CD14-positive monocyte (primary cell): ENCODE measurements around the gene GALNT1. TPM values are rescaled to one million over a fixed set of nuclear protein-coding genes. Genes with fewer than 3 reads are reported as not detected.

Experiments used
- DNase-seq, 3 donors: peaks; one replicate each; pipeline ENCODE4 v3.0.0-alpha.2; 2011 to 2022
- H2AFZ ChIP-seq: 2 replicates; pipeline ENCODE4 v1.6.0; 2012; ENCODE audit warnings: mild to moderate bottlenecking, low read depth, low read length, inconsistent platforms; ENCODE audit not compliant: insufficient read depth, poor library complexity, severe bottlenecking
- H3K27ac ChIP-seq, 2 donors: 1 replicate in 1 of 2; 2 replicates in 1 of 2; pipeline ENCODE4 v1.5.1; 2012 to 2013; ENCODE audit warnings: low read length in 2 of 2, control low read depth in 1 of 2, inconsistent platforms in 1 of 2, low read depth in 1 of 2, mild to moderate bottlenecking in 1 of 2
- H3K27me3 ChIP-seq, 2 donors: one replicate each; pipeline versions ENCODE4 v1.6.0 to v1.6.1; 2011 to 2013; ENCODE audit warnings: low read length in 2 of 2; ENCODE audit not compliant: control insufficient read depth in 2 of 2, insufficient read depth in 2 of 2
- H3K36me3 ChIP-seq, 2 donors: replicated peaks in 1 of 2; 1 replicate in 1 of 2; 2 replicates in 1 of 2; pipeline versions ENCODE4 v1.5.1 to v1.6.1; 2012 to 2013; ENCODE audit warnings: low read length in 2 of 2, control low read depth in 1 of 2, inconsistent platforms in 1 of 2, mild to moderate bottlenecking in 1 of 2; ENCODE audit not compliant: insufficient read depth in 2 of 2, control insufficient read depth in 1 of 2
- H3K4me1 ChIP-seq, 2 donors: 1 replicate in 1 of 2; 2 replicates in 1 of 2; pipeline versions ENCODE4 v1.5.1 to v1.6.1; 2012 to 2013; ENCODE audit warnings: low read length in 2 of 2, control low read depth in 1 of 2, inconsistent platforms in 1 of 2, mild to moderate bottlenecking in 1 of 2, moderate library complexity in 1 of 2; ENCODE audit not compliant: insufficient read depth in 2 of 2, control insufficient read depth in 1 of 2
- H3K4me2 ChIP-seq: replicated peaks from 2 replicates; pipeline ENCODE3; 2012; ENCODE audit warnings: low read length, moderate library complexity, mild to moderate bottlenecking; ENCODE audit not compliant: poor library complexity, severe bottlenecking; ENCODE audit errors: extremely low read depth
- H3K4me3 ChIP-seq, 3 experiments: fragments of 200-600 bp in 1 of 3; sonication (generic) in 1 of 3; replicated peaks in 1 of 3; 1 replicate in 2 of 3; 2 replicates in 1 of 3; pipeline ENCODE4 v1.5.1; 2011 to 2013; ENCODE audit warnings: low read length in 3 of 3, mild to moderate bottlenecking in 3 of 3, control low read depth in 2 of 3, low read depth in 2 of 3, inconsistent platforms in 1 of 3, moderate library complexity in 1 of 3
- H3K79me2 ChIP-seq: 2 replicates; pipeline ENCODE4 v1.6.0; 2012; ENCODE audit warnings: mild to moderate bottlenecking, control low read depth, inconsistent platforms, low read length, moderate library complexity; ENCODE audit not compliant: insufficient read depth
- H3K9ac ChIP-seq: 2 replicates; pipeline ENCODE4 v1.6.0; 2017; ENCODE audit warnings: low read length, mild to moderate bottlenecking; ENCODE audit not compliant: insufficient read depth, poor library complexity, severe bottlenecking
- H3K9me3 ChIP-seq, 2 donors: replicated peaks in 1 of 2; 1 replicate in 1 of 2; 2 replicates in 1 of 2; pipeline versions ENCODE4 v1.5.1 to v1.6.1; 2012 to 2013; ENCODE audit warnings: low read length in 2 of 2, control low read depth in 1 of 2; ENCODE audit not compliant: control insufficient read depth in 1 of 2, insufficient read depth in 1 of 2
- H4K20me1 ChIP-seq: 2 replicates; pipeline ENCODE4 v1.6.0; 2012; ENCODE audit warnings: mild to moderate bottlenecking, low read length, control low read depth, moderate library complexity; ENCODE audit not compliant: insufficient read depth
- H3K27ac Mint-ChIP-seq, 7 donors: one replicate each; pipeline ENCODE4 v1.8.0; 2020; ENCODE audit warnings: mild to moderate bottlenecking in 7 of 7, mixed read lengths in 7 of 7, moderate library complexity in 6 of 7, inconsistent platforms in 2 of 7
- H3K27me3 Mint-ChIP-seq, 3 donors: one replicate each; pipeline ENCODE4 v1.8.0; 2021 to 2022; ENCODE audit warnings: low read depth in 3 of 3, mild to moderate bottlenecking in 3 of 3, mixed read lengths in 3 of 3, moderate library complexity in 3 of 3, inconsistent platforms in 1 of 3
- H3K36me3 Mint-ChIP-seq, 2 donors: one replicate each; pipeline ENCODE4 v1.8.0; 2020; ENCODE audit warnings: mixed read lengths in 2 of 2, inconsistent platforms in 1 of 2, mild to moderate bottlenecking in 1 of 2
- H3K4me1 Mint-ChIP-seq: one replicate; pipeline ENCODE4 v1.8.0; 2020; ENCODE audit warnings: mild to moderate bottlenecking, mixed read lengths
- H3K4me3 Mint-ChIP-seq, 2 donors: one replicate each; pipeline ENCODE4 v1.8.0; 2020; ENCODE audit warnings: mild to moderate bottlenecking in 2 of 2, mixed read lengths in 2 of 2, moderate library complexity in 1 of 2
- H3K9me3 Mint-ChIP-seq, 7 donors: one replicate each; pipeline ENCODE4 v1.8.0; 2020 to 2022; ENCODE audit warnings: mixed read lengths in 7 of 7, mild to moderate bottlenecking in 6 of 7, moderate library complexity in 6 of 7, inconsistent platforms in 2 of 7
- CTCF ChIP-seq: fragments of 200-600 bp; IDR thresholded peaks from one replicate; pipeline ENCODE4 v1.8.0; 2022; ENCODE audit warnings: antibody characterized with exemption, mild to moderate bottlenecking
- WGBS: methylation state at CpG from one replicate; pipeline ENCODE4 v1.1.5; 2013; ENCODE audit warnings: missing lambda C conversion rate; ENCODE audit not compliant: insufficient coverage; 5-methylcytosine and 5-hydroxymethylcytosine counted together
- intact Hi-C, 2 donors: fragments of 100-400 bp; cut with micrococcal nuclease; formaldehyde crosslinking; loops; one replicate each; pipeline versions ENCODE4 v1.15.0 to v1.15.1; 2023
- polyA plus RNA-seq, 3 donors: library from polyadenylated mRNA; depleted of rRNA in 1 of 3; unstranded in 2 of 3; stranded (reverse) in 1 of 3; fragments of 300-500 nt in 2 of 3; fragments of >200 nt in 1 of 3; fragmentation: Illumina TruSeq in 2 of 3; gene quantifications; 1 replicate in 2 of 3; 2 replicates in 1 of 3; pipeline ENCODE4 v1.2.3, GENCODE V29; 2012 to 2021

The GALNT1 gene
- polyA plus RNA-seq, 3 donors: 16.8 to 58.5 (median 22.9) TPM

- Histone ChIP-seq H3K36me3 (peaks cover 3 to 34% of the 10 kb centered on the region in 2 donors), H3K27ac (no peak overlapping the region), H3K79me2 (no peaks in the 10 kb centered on the region), H3K4me2 (no peak overlapping the region), H3K27me3 (no peaks in the 10 kb centered on the region), H3K4me3 (no peak overlapping the region), H3K4me1 (no peaks in the 10 kb centered on the region), H2AFZ (no peak overlapping the region), H3K9ac (no peak overlapping the region), H4K20me1 (no peaks in the 10 kb centered on the region), H3K9me3 (no peaks in the 10 kb centered on the region)
- no peak for TF ChIP-seq CTCF
- H3K36me3 Mint-ChIP-seq: peaks cover 26 to 28% of the 10 kb centered on the region in 2 donors
- no peak overlapping the region for H3K27ac Mint-ChIP-seq
- intact Hi-C loops: no loop called here
- H3K27me3 Mint-ChIP-seq: no peaks in the 10 kb centered on the region
- H3K4me1 Mint-ChIP-seq: peaks cover 2% of the 10 kb centered on the region
- no peak overlapping the region for H3K4me3 Mint-ChIP-seq
- no CpG with 5 or more reads among the region's 2 CpGs for WGBS
- no peak for DNase-seq
- H3K9me3 Mint-ChIP-seq: peaks cover 0 to 15% (median 7%) of the 10 kb centered on the region in 7 donors
These were observed 133.6 kb downstream of the GALNT1 start for GRCh38 chr18:35715139-35715538.

GRCh38 chr18:35716169-35716831 lies 134.8 kb downstream of the GALNT1 start:
- TF ChIP-seq CTCF: no peak
- 14% methylated on average over 1 of the region's 4 CpGs for WGBS
- no peaks in the 10 kb centered on the region for H3K4me1 ChIP-seq
- no peaks in the 10 kb centered on the region for H3K79me2 ChIP-seq
- Mint-ChIP-seq H3K4me1 (peaks cover 2% of the 10 kb centered on the region), H3K9me3 (peaks cover 0 to 20% (median 7%) of the 10 kb centered on the region in 7 donors), H3K36me3 (peaks cover 20% of the 10 kb centered on the region in 2 donors), H3K4me3 (no peak overlapping the region), H3K27me3 (no peaks in the 10 kb centered on the region), H3K27ac (no peak overlapping the region)
- H3K4me2 ChIP-seq: no peak overlapping the region
- DNase-seq: no peak
- H4K20me1 ChIP-seq: no peaks in the 10 kb centered on the region
- intact Hi-C loops: no loop called here
- peaks cover under 1 to 5% of the 10 kb centered on the region in 2 donors for H3K9me3 ChIP-seq
- H3K27me3 ChIP-seq: no peaks in the 10 kb centered on the region
- no peak overlapping the region for H3K9ac ChIP-seq
- peaks cover 3 to 22% of the 10 kb centered on the region in 2 donors for H3K36me3 ChIP-seq
- no peak overlapping the region for H3K27ac ChIP-seq
- no peak overlapping the region for H2AFZ ChIP-seq
- no peak overlapping the region for H3K4me3 ChIP-seq
